Left lung (tissue), 10 donors: ENCODE results near the gene HPSE2. TPM values are rescaled to one million over a fixed set of nuclear protein-coding genes. Genes with fewer than 3 reads are reported as not detected.

ENCODE experiments used
- ATAC-seq: fragments of 200-7000 bp; cut with Tn5 transposase; one replicate; pipeline ENCODE4 v1.9.1; 2020; ENCODE audit warnings: moderate library complexity
- DNase-seq, 4 donors: peaks; one replicate each; pipeline ENCODE4 v3.0.0-alpha.2; 2013 to 2020
- H3K27ac ChIP-seq, 2 donors: fragments of 200-600 bp; sonication (generic) in 1 of 2; one replicate each; pipeline versions ENCODE4 v1.5.0 to v1.8.0; 2020 to 2021
- H3K27me3 ChIP-seq, 2 donors: fragments of 200-600 bp; sonication (generic) in 1 of 2; one replicate each; pipeline versions ENCODE4 v1.5.0 to v1.8.0; 2020 to 2021
- H3K36me3 ChIP-seq, 2 donors: fragments of 200-600 bp; sonication (generic) in 1 of 2; one replicate each; pipeline versions ENCODE4 v1.5.0 to v1.8.0; 2020 to 2021
- H3K4me1 ChIP-seq, 2 donors: fragments of 200-600 bp; one replicate each; pipeline ENCODE4 v1.8.0; 2021
- H3K4me3 ChIP-seq, 2 donors: fragments of 200-600 bp; sonication (generic) in 1 of 2; one replicate each; pipeline versions ENCODE4 v1.5.0 to v1.8.0; 2020 to 2021; ENCODE audit warnings: mild to moderate bottlenecking in 1 of 2
- H3K9me3 ChIP-seq, 2 donors: fragments of 200-600 bp; sonication (generic) in 1 of 2; one replicate each; pipeline versions ENCODE4 v1.5.0 to v1.8.0; 2020 to 2021
- intact Hi-C, 2 donors: fragments of 100-400 bp; cut with DNase I; formaldehyde crosslinking; loops; one replicate each; pipeline versions ENCODE4 v1.11.2 to v1.14.2; 2022
- polyA plus RNA-seq, 6 donors: library from polyadenylated mRNA; unstranded; fragments of 120-200 nt; gene quantifications; one replicate each; pipeline ENCODE4 v1.2.1, GENCODE V29; 2013; ENCODE audit not compliant: insufficient read length in 6 of 6
- total RNA-seq, 2 donors: library from RNA; stranded (reverse); fragmentation: NEBNext Ultra II Directional; extraction: Animal tissue kit (Norgen Biotek cat#: 25700); gene quantifications; one replicate each; pipeline ENCODE4 v1.2.1, GENCODE V29; 2021
- TF ChIP-seq, protein P1 (sequence below), 2 donors: fragments of 200-600 bp; sonication (generic) in 1 of 2; IDR thresholded peaks; one replicate each; pipeline versions ENCODE4 v1.5.0 to v1.8.0; 2021; ENCODE audit warnings: antibody characterized with exemption in 2 of 2
- donor health status: DM: no; HTN: yes; CAD: no.
- donor health status: DM: no; HTN: no; CAD: no.

The HPSE2 gene
- total and polyA plus RNA-seq, 8 donors, result 0.50 to 20.4 (median 12.1) TPM

DNA sequence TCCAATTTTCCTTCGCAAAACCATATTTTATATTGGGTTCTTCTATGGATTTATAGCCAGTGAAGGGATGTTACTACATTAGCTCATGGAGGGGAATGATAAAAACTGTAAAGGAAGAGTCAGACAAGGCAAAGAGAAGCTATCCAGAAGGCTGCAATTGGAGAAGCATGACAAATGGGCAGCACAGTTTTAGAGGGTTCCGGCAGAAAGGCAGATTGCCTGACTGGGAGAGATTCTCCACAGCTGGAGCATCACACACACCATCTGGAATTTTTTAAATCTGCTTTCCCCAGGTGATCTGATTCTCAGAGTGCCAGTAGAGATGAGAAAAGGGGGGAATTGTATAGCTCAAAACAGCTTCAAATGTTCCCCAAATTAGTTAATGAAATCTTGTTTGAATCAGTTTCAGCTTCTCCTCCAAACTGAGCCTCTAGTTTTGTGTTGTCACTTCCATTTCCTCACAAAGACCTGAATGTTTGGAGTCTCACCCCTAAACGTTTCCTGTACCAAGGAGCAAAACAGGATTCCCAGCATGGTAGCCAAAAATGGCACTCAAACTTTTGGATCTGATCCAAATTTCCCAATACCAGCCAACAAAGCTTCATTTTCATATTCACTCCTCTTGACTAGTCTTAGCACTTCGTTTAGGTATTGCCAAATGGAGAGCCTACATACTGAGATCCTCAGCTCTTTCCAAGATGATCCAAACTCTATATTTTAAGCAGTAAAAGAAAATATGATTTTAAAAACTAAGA lies 177.5 kb downstream of the HPSE2 start:
- TF ChIP-seq, protein P1, sequence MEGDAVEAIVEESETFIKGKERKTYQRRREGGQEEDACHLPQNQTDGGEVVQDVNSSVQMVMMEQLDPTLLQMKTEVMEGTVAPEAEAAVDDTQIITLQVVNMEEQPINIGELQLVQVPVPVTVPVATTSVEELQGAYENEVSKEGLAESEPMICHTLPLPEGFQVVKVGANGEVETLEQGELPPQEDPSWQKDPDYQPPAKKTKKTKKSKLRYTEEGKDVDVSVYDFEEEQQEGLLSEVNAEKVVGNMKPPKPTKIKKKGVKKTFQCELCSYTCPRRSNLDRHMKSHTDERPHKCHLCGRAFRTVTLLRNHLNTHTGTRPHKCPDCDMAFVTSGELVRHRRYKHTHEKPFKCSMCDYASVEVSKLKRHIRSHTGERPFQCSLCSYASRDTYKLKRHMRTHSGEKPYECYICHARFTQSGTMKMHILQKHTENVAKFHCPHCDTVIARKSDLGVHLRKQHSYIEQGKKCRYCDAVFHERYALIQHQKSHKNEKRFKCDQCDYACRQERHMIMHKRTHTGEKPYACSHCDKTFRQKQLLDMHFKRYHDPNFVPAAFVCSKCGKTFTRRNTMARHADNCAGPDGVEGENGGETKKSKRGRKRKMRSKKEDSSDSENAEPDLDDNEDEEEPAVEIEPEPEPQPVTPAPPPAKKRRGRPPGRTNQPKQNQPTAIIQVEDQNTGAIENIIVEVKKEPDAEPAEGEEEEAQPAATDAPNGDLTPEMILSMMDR (IDR thresholded peaks at IDR 0.05), result no peak
- no peak for DNase-seq
- Histone ChIP-seq H3K4me3 (no peak overlapping the region), H3K9me3 (no peaks in the 10 kb centered on the region), H3K27me3 (no peaks in the 10 kb centered on the region), H3K27ac (no peak overlapping the region), H3K4me1 (no peaks in the 10 kb centered on the region), H3K36me3 (no peaks in the 10 kb centered on the region)
- ATAC-seq, result no peak
- intact Hi-C loops, result no loop called here

GRCh38 chr10:99045671-99046070 lies 190.0 kb downstream of the HPSE2 start:
- intact Hi-C loops, result no loop called here
- H3K4me1 ChIP-seq, result no peaks in the 10 kb centered on the region
- no peak overlapping the region for H3K27ac ChIP-seq
- ATAC-seq, result no peak
- H3K9me3 ChIP-seq, result peaks cover 0 to 29% of the 10 kb centered on the region in 2 donors
- TF ChIP-seq, protein P1 (IDR thresholded peaks at IDR 0.05), result no peak
- DNase-seq, result no peak
- H3K36me3 ChIP-seq, result no peaks in the 10 kb centered on the region
- no peaks in the 10 kb centered on the region for H3K27me3 ChIP-seq
- no peak overlapping the region for H3K4me3 ChIP-seq

DNA sequence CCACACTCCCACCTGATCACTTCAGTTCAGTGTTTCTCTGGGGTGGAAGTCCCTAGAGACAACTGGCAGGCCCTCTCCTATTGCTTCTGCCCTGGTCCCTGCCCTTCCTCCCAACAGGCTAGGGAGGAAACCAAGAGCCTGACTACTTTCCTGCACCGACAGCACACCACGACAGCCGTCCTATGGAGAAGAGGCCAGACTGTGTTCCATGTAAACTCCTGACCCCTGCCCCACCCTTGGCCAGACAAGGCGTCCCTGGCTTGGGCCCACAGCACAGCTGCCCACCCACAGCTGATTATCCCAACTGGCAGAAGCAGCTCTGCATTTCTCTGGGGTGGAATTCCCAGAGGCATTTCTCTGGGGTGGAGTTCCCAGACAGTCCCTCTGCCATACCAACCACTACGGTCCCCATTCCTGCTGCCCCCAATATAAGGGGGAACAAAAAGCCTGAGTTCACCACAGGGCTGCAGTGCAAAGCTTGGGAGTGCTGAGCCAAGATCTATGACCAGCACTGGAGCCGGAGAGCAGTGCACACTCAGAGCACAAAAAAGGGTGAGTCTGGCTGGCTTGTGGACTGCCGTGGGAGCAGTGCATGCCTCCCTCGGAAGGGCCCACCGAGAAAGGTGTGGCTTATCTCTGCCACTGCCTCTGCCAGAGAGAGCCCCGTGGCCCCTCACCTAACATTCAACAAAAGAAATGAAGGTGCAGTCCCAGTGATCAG lies 193.4 kb downstream of the HPSE2 start:
- TF ChIP-seq, protein P1 (IDR thresholded peaks at IDR 0.05), result no peak
- Histone ChIP-seq H3K27ac (no peak overlapping the region), H3K27me3 (no peaks in the 10 kb centered on the region), H3K36me3 (no peaks in the 10 kb centered on the region), H3K4me3 (no peak overlapping the region), H3K4me1 (no peaks in the 10 kb centered on the region), H3K9me3 (peaks cover 0 to 29% of the 10 kb centered on the region in 2 donors)
- ATAC-seq (no peak), DNase-seq (peak in 1 of 4 donors; percentile 53)
- intact Hi-C loops, result no loop called here

- H3K4me1 ChIP-seq, result no peaks in the 10 kb centered on the region
- peaks cover 0 to 26% of the 10 kb centered on the region in 2 donors for H3K9me3 ChIP-seq
- TF ChIP-seq, protein P1 (IDR thresholded peaks at IDR 0.05), result no peak
- no peak overlapping the region for H3K27ac ChIP-seq
- no peak for DNase-seq
- H3K27me3 ChIP-seq, result no peaks in the 10 kb centered on the region
- no peak for ATAC-seq
- no peaks in the 10 kb centered on the region for H3K36me3 ChIP-seq
- H3K4me3 ChIP-seq, result no peak overlapping the region
- intact Hi-C loops, result no loop called here
Observed at GRCh38 chr10:99041468-99041867, 194.2 kb downstream of the HPSE2 start.

DNA sequence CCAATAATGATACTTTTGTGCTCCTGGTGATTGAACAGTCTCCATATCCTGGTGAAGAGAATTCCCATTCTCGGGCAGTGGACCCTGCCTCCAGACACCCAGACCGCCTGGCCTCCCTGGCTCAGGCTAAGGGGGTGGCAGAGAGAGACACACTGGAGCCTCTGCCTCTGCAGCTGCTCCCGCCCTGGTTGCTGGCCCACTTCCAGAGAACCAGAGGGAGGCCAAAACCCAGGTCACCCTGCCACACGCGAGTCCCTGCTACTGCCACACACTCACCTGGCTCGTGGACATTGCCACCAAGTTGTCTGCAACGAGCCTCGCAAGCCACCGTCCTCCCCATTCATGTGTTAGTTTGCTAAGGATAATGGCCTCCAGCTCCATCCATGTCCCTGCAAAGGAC lies 221.8 kb downstream of the HPSE2 start:
- H3K36me3 ChIP-seq, result no peaks in the 10 kb centered on the region
- ATAC-seq (no peak), DNase-seq (peak in 1 of 4 donors; percentile 37)
- TF ChIP-seq, protein P1 (IDR thresholded peaks at IDR 0.05), result no peak
- H3K27me3 ChIP-seq, result no peaks in the 10 kb centered on the region
- no peaks in the 10 kb centered on the region for H3K9me3 ChIP-seq
- no peak overlapping the region for H3K4me3 ChIP-seq
- H3K27ac ChIP-seq, result no peak overlapping the region
- intact Hi-C loops, result no loop called here
- H3K4me1 ChIP-seq, result no peaks in the 10 kb centered on the region
